ENCODE data around the gene MSTO1. TPM values are rescaled to one million over a fixed set of nuclear protein-coding genes. Genes with fewer than 3 reads are reported as not detected.
A peak's percentile ranks its signal among the peaks of the same experiment; 100 is the strongest.

Gene MSTO1
- total RNA-seq, 1 experiment from 2014 or later = 61.7 TPM

DNA sequence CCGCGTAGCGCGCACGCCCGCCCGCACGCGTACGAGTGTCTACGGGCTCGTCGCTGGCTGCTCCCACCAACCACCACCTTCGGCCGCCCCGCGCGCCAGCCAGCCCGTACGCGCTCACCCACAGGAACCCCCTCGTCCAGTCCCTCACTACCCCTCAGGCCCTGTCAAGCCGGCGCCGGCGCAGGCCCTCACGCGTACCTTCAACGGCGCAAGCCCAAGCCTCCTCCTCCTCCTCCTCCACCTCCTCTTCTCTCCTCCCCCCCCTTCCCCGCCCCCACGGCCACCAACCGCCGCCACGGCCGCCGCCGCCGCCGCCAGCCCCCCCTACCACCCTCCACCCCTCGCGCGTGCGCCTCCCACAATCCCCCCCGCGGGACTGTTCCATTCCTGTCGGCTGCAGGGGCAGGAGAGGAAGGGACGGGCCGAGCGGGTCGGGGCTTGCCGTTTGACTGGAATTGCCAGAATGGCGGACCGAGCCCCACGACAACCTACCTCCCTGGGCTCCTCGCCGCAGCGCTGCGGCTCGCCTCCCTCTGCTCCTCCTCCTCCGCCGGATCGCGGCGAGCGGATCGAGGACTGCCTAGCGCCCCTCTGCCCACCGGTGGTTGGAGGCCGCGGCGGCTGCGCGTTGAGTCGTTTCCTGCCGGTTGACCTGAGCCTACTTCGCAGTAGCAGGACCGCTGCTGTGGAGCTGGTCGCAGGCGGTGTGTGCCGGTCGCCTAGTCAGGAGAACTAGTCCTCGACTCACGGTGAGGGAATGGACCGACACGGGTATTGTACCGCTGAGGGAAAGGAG, 47.2 kb upstream of the MSTO1 start, which contains the start of gene ASH1L (continued):
- TF ChIP-seq EMX1 (CRISPR knock-in tag; IDR thresholded peaks at IDR 0.05) (no peak), NR2C2 (CRISPR knock-in tag; IDR thresholded peaks at IDR 0.05) (no peak), SMAD3 (CRISPR knock-in tag; IDR thresholded peaks at IDR 0.05; ENCODE audit: borderline replicate concordance) (peak; percentile 92; the same call in 1 of the 2 replicates), GABPB1 (CRISPR knock-in tag; IDR thresholded peaks at IDR 0.05) (peak; percentile 82), ZNF219 (CRISPR knock-in tag; IDR thresholded peaks at IDR 0.05; ENCODE audit: borderline replicate concordance) (0 out of 2 replicates have a peak, but pooled peaks have one; percentile 23), FOXK1 (CRISPR knock-in tag; IDR thresholded peaks at IDR 0.05) (peak; percentile 70), TEAD1 (CRISPR knock-in tag; IDR thresholded peaks at IDR 0.05) (peak; percentile 61; the same call in 1 of the 2 replicates), TEAD4 (CRISPR knock-in tag; IDR thresholded peaks at IDR 0.05) (no peak), HMGA2 (CRISPR knock-in tag; IDR thresholded peaks at IDR 0.05) (no peak), ZNF396 (CRISPR knock-in tag; IDR thresholded peaks at IDR 0.05; ENCODE audit: borderline replicate concordance) (no peak), TCF7 (CRISPR knock-in tag; IDR thresholded peaks at IDR 0.05; ENCODE audit: low read depth) (no peak), MYBL2 (CRISPR knock-in tag; IDR thresholded peaks at IDR 0.05) (peak; percentile 82), ZNF317 (CRISPR knock-in tag; IDR thresholded peaks at IDR 0.05; ENCODE audit: borderline replicate concordance, low read depth) (no peak), RELA (CRISPR knock-in tag; IDR thresholded peaks at IDR 0.05; ENCODE audit: borderline replicate concordance) (0 out of 2 replicates have a peak, but pooled peaks have one; percentile 56), GRHL2 (CRISPR knock-in tag; IDR thresholded peaks at IDR 0.05; ENCODE audit: insufficient replicate concordance, severe bottlenecking) (no peak), KAT7 (CRISPR knock-in tag; IDR thresholded peaks at IDR 0.05; ENCODE audit: borderline replicate concordance) (peak; percentile 6; the same call in 1 of the 2 replicates), CREM (CRISPR knock-in tag; IDR thresholded peaks at IDR 0.05) (peak; percentile 11; the same call in 1 of the 2 replicates), ELF4 (CRISPR knock-in tag; IDR thresholded peaks at IDR 0.05; ENCODE audit: low read depth) (no peak), NFYB (CRISPR knock-in tag; conservative IDR thresholded peaks at IDR 0.05; ENCODE audit: low read depth) (no peak)
- TF ChIP-seq, protein P1, sequence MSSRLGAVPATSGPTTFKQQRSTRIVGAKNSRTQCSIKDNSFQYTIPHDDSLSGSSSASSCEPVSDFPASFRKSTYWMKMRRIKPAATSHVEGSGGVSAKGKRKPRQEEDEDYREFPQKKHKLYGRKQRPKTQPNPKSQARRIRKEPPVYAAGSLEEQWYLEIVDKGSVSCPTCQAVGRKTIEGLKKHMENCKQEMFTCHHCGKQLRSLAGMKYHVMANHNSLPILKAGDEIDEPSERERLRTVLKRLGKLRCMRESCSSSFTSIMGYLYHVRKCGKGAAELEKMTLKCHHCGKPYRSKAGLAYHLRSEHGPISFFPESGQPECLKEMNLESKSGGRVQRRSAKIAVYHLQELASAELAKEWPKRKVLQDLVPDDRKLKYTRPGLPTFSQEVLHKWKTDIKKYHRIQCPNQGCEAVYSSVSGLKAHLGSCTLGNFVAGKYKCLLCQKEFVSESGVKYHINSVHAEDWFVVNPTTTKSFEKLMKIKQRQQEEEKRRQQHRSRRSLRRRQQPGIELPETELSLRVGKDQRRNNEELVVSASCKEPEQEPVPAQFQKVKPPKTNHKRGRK (CRISPR knock-in tag; IDR thresholded peaks at IDR 0.05; ENCODE audit: borderline replicate concordance) = no peak
- TF ChIP-seq, protein P2, sequence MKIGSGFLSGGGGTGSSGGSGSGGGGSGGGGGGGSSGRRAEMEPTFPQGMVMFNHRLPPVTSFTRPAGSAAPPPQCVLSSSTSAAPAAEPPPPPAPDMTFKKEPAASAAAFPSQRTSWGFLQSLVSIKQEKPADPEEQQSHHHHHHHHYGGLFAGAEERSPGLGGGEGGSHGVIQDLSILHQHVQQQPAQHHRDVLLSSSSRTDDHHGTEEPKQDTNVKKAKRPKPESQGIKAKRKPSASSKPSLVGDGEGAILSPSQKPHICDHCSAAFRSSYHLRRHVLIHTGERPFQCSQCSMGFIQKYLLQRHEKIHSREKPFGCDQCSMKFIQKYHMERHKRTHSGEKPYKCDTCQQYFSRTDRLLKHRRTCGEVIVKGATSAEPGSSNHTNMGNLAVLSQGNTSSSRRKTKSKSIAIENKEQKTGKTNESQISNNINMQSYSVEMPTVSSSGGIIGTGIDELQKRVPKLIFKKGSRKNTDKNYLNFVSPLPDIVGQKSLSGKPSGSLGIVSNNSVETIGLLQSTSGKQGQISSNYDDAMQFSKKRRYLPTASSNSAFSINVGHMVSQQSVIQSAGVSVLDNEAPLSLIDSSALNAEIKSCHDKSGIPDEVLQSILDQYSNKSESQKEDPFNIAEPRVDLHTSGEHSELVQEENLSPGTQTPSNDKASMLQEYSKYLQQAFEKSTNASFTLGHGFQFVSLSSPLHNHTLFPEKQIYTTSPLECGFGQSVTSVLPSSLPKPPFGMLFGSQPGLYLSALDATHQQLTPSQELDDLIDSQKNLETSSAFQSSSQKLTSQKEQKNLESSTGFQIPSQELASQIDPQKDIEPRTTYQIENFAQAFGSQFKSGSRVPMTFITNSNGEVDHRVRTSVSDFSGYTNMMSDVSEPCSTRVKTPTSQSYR (CRISPR knock-in tag; IDR thresholded peaks at IDR 0.05) = 0 out of 2 replicates have a peak, but pooled peaks have one; percentile 20
- TF ChIP-seq, protein P3, sequence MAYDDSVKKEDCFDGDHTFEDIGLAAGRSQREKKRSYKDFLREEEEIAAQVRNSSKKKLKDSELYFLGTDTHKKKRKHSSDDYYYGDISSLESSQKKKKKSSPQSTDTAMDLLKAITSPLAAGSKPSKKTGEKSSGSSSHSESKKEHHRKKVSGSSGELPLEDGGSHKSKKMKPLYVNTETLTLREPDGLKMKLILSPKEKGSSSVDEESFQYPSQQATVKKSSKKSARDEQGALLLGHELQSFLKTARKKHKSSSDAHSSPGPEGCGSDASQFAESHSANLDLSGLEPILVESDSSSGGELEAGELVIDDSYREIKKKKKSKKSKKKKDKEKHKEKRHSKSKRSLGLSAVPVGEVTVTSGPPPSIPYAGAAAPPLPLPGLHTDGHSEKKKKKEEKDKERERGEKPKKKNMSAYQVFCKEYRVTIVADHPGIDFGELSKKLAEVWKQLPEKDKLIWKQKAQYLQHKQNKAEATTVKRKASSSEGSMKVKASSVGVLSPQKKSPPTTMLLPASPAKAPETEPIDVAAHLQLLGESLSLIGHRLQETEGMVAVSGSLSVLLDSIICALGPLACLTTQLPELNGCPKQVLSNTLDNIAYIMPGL (CRISPR knock-in tag; IDR thresholded peaks at IDR 0.05) = peak; percentile 86
- TF ChIP-seq, protein P4, sequence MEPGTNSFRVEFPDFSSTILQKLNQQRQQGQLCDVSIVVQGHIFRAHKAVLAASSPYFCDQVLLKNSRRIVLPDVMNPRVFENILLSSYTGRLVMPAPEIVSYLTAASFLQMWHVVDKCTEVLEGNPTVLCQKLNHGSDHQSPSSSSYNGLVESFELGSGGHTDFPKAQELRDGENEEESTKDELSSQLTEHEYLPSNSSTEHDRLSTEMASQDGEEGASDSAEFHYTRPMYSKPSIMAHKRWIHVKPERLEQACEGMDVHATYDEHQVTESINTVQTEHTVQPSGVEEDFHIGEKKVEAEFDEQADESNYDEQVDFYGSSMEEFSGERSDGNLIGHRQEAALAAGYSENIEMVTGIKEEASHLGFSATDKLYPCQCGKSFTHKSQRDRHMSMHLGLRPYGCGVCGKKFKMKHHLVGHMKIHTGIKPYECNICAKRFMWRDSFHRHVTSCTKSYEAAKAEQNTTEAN (CRISPR knock-in tag; IDR thresholded peaks at IDR 0.05) = peak; percentile 89
- TF ChIP-seq, protein P5, sequence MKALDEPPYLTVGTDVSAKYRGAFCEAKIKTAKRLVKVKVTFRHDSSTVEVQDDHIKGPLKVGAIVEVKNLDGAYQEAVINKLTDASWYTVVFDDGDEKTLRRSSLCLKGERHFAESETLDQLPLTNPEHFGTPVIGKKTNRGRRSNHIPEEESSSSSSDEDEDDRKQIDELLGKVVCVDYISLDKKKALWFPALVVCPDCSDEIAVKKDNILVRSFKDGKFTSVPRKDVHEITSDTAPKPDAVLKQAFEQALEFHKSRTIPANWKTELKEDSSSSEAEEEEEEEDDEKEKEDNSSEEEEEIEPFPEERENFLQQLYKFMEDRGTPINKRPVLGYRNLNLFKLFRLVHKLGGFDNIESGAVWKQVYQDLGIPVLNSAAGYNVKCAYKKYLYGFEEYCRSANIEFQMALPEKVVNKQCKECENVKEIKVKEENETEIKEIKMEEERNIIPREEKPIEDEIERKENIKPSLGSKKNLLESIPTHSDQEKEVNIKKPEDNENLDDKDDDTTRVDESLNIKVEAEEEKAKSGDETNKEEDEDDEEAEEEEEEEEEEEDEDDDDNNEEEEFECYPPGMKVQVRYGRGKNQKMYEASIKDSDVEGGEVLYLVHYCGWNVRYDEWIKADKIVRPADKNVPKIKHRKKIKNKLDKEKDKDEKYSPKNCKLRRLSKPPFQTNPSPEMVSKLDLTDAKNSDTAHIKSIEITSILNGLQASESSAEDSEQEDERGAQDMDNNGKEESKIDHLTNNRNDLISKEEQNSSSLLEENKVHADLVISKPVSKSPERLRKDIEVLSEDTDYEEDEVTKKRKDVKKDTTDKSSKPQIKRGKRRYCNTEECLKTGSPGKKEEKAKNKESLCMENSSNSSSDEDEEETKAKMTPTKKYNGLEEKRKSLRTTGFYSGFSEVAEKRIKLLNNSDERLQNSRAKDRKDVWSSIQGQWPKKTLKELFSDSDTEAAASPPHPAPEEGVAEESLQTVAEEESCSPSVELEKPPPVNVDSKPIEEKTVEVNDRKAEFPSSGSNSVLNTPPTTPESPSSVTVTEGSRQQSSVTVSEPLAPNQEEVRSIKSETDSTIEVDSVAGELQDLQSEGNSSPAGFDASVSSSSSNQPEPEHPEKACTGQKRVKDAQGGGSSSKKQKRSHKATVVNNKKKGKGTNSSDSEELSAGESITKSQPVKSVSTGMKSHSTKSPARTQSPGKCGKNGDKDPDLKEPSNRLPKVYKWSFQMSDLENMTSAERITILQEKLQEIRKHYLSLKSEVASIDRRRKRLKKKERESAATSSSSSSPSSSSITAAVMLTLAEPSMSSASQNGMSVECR (CRISPR knock-in tag; IDR thresholded peaks at IDR 0.05; ENCODE audit: borderline replicate concordance) = peak; percentile 78
- TF ChIP-seq, protein P6, sequence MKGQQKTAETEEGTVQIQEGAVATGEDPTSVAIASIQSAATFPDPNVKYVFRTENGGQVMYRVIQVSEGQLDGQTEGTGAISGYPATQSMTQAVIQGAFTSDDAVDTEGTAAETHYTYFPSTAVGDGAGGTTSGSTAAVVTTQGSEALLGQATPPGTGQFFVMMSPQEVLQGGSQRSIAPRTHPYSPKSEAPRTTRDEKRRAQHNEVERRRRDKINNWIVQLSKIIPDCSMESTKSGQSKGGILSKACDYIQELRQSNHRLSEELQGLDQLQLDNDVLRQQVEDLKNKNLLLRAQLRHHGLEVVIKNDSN (CRISPR knock-in tag; IDR thresholded peaks at IDR 0.05) = 0 out of 2 replicates have a peak, but pooled peaks have one; percentile 36

All from WTC11 (cell line).